Measurements from ENCODE around the gene TOMM20. TPM values are rescaled to one million over a fixed set of nuclear protein-coding genes. Genes with fewer than 3 reads are reported as not detected.

The TOMM20 gene
- polyA plus RNA-seq, 10 donors, result 142 to 208 (median 159) TPM

- no peak for DNase-seq
Measured at GRCh38 chr1:235139315-235139714, 10.7 kb upstream of the TOMM20 start.

- DNase-seq, result no peak
Measured at GRCh38 chr1:235138821-235139220, 10.2 kb upstream of the TOMM20 start.

DNA sequence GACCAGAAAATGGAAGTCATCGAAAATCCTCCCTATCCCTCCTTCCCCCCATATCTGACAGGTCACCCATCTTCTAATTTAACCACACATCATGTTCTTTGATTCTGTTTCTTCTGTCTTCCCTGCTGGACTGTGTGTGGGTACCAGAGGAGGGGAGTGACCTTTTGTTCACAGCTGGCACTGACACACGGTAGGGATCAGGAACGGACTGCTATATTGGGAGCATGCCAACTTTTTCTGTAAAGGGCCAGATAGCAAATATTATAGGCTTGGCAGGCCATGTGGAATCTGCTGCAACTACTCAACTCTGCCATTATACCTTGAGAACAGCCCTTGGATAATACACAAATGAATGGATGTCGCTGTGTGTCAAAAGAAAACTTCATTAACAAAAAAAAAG, 7.5 kb upstream of the TOMM20 start:
- no peak for DNase-seq

DNA sequence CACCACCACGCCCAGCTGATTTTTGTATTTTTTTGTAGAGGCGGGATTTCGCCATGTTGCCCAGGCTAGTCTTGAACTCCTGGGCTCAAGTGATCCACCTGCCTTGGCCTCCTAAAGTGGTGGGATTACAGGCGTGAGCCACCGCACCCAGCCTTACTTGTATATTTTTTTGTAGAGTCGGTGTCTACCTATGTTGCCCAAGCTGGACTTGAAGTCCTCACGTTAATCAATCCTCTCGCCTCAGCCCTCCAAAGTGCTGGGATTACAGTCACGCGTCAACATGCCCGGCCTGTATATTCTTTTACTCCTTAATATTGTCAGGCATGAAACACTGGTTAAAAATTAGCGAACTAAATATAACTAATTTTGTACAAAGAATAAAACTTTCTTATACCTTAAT, 5.5 kb upstream of the TOMM20 start:
- no peak for DNase-seq

GRCh38 chr1:235133086-235133485, 4.4 kb upstream of the TOMM20 start:
- DNase-seq, result no peak

- DNase-seq, result no peak
Measured at GRCh38 chr1:235131961-235132360, 3.3 kb upstream of the TOMM20 start.

- DNase-seq, result no peak
Measured at GRCh38 chr1:235130766-235131270, 2.2 kb upstream of the TOMM20 start.

- no peak for DNase-seq
Measured at GRCh38 chr1:235129774-235130570, 1.3 kb upstream of the TOMM20 start.

DNA sequence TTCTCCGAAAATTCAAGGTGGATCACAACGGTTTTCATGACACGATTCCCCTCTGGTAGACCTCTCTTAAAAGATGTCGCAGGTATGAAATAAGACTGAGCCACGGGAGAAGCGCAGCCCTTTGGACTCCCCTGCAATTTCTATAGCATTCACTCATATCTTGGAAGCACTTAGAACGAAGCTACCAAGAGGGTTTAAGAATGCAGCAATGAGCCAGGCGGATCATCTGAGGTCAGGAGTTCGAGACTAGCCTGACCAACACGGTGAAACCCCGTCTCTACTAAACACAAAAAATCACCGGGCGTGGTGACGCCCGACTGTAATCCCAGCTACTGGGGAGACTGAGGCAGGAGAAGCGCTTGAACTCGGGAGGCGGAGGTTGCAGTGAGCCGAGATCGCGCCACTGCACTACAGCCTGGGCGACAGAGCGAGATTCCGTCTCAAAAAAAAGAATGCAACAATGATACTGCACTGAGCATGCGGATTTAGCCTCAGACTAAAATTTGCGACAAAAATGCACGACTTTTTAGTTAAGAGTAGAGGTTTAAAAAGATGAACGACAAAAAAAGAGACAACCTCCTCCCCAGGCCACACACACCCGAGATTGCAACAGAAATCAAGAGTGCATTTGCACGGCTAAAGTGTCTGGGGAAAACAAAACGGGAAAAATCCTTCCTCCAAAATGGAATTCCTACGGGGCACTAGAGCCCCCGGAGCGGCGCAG, 743 bp downstream of the TOMM20 start:
- DNase-seq, result peak in 1 of 3 donors; percentile 48

- DNase-seq, result no peak
Measured at GRCh38 chr1:235127203-235127602, 1.4 kb downstream of the TOMM20 start.

- DNase-seq, result no peak
Measured at GRCh38 chr1:235124665-235125064, 4.0 kb downstream of the TOMM20 start.

- no peak for DNase-seq
Measured at GRCh38 chr1:235124111-235124510, 4.5 kb downstream of the TOMM20 start.

DNA sequence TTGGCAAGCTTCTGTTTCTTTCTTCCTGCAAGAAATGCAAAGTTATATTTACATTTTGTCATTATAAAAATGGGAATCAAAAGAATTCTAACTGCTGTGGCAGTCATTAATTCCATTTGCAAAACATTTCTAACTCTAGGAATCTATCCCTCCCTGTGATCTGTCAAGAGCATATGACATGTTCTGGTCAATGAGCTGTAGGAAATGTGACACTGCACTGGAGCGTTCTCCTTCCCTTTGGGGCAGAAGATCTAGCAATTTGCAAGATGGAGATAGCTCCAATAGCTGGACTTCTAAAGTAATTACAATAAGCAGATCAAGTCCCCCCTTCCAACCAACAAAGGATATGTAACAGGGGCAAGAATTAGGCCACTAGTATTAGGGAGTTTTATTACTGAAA, 6.3 kb downstream of the TOMM20 start:
- DNase-seq, result no peak

DNA sequence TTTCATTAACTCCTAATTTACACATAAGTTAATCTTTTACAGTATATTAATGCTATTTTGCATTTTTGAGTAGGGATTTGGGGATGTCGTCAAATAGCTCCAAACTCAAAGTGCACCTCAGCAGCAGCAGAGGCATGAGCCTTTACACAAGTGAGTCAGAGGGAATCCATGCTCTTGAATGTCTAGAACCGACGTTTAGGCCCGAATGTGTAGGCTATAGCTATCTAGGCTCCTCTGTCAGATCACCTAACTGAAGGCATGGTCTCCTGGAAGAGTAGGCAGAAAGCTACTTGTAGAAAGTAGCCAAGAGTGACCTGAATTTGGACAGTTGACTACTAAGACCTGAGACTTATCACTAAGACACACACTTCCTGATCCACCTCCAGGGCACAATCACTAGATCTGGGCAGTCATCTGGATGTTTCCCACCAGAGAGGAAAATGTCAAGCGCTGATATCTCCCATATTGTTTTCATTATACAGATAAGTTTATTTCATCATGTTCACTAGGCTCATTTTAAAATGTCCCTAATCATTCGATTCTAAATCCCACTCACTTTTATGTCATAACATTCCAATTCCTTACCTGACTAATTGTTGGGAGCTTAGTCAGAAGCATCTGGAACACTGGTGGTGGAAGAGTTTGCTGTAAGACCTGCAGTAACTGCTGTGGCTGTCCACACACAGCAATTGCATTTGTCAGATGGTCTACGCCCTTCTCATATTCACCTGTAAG, 15.3 kb downstream of the TOMM20 start:
- DNase-seq, result no peak

- no peak for DNase-seq
Measured at GRCh38 chr1:235112297-235113182, 16.1 kb downstream of the TOMM20 start.

GRCh38 chr1:235111107-235111506, 17.5 kb downstream of the TOMM20 start:
- DNase-seq, result no peak

GRCh38 chr1:235108876-235109275, 19.8 kb downstream of the TOMM20 start:
- no peak for DNase-seq

DNA sequence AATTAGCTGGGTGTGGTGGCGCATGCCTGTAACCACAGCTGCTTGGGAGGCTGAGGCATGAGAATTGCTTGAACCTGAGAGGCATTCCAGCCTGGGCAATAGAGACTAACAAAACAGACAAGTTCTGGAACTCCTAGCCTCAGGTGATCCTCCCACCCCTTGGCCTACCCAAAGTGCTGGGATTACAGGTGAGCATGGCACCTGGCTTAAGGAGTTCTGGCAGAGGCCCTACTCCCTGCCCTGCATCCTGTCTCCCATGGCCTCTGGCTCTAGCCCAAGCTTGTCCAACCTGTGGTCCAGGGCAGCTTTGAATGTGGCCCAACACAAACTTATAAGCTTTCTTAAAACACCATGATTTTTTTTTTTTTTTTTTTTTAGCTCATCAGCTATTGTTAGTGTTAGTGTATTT, 20.4 kb downstream of the TOMM20 start:
- no peak for DNase-seq

DNA sequence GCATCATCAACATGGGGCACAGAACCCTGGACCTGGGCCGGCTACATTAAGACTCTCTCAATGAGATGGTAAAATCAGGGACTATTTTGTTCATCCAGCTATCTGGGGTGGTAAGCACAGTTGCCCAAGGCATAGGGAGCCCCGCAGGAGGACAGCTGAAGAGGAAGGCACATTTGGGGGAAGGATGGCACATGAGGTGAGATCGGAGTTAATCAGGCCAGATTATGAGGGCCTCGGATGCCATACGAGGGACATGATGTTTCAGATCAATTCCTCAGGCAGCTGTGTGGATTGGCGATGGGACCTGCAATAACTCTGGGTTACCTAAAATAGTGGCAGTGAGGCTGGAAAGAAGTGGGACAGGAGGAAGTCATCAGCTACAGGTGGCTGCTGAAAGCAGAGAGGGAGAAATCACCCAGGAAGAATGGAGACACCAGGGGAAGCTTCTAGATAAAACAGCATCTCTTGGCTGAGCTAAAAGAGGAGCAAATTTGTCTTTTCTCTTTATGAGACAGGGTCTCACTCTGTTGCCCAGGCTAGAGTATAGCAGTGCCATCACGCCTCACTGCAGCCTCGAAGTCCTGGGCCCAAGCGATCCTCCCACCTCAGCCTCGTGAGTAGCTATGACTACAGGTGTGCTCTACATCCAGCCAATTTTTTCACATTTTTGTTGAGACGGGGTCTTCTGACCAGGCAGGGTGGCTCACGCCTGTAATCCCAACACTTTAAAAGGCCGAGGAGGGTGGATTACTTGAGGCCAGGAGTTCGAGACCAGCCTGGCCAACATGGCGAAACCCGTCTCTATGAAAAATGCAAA, 21.1 kb downstream of the TOMM20 start:
- no peak for DNase-seq

GRCh38 chr1:235106457-235106856, 22.2 kb downstream of the TOMM20 start:
- no peak for DNase-seq

All from muscle of back (tissue), 11 donors.